Measurements from ENCODE around the gene SLC5A2.
A peak's percentile ranks its signal among the peaks of the same experiment; 100 is the strongest.

The SLC5A2 gene

GRCh38 chr16:31505483-31505882 lies 22.6 kb downstream of the SLC5A2 start:
- peaks cover 0 to 15% (median 7%) of the 10 kb centered on the region in 5 donors for H3K36me3 ChIP-seq (ENCODE audit: control insufficient read depth in 5 of 5, insufficient read depth in 5 of 5, low read length in 5 of 5)
- no peaks in the 10 kb centered on the region for H3K9me3 ChIP-seq (ENCODE audit: control insufficient read depth in 5 of 5, low read length in 5 of 5)
- no peak overlapping the region for H3K4me3 ChIP-seq (ENCODE audit: low read depth in 1 of 5, low read length in 5 of 5)
- peaks cover 6 to 43% (median 34%) of the 10 kb centered on the region in 5 donors for H3K4me1 ChIP-seq (ENCODE audit: control insufficient read depth in 5 of 5, insufficient read depth in 5 of 5, low read length in 5 of 5)
- no peaks in the 10 kb centered on the region for H3K27me3 ChIP-seq (ENCODE audit: control insufficient read depth in 5 of 5, insufficient read depth in 4 of 5, low read length in 5 of 5)
- no peak overlapping the region for H3K27ac ChIP-seq (ENCODE audit: low read depth, low read length)
- no peak overlapping the region for H3K9ac ChIP-seq (ENCODE audit: low read length in 5 of 5)

GRCh38 chr16:31507617-31507928 lies 24.6 kb downstream of the SLC5A2 start:
- peak overlapping the region; percentile 86 for H3K27ac ChIP-seq (ENCODE audit: low read depth, low read length)
- peak overlapping the region; percentile 93 to 98 (median 93) for H3K4me3 ChIP-seq (ENCODE audit: low read depth in 1 of 5, low read length in 5 of 5)
- peak overlapping the region; percentile 87 to 99 (median 98) for H3K9ac ChIP-seq (ENCODE audit: low read length in 5 of 5)
- peaks cover 6 to 43% (median 34%) of the 10 kb centered on the region in 5 donors for H3K4me1 ChIP-seq (ENCODE audit: control insufficient read depth in 5 of 5, insufficient read depth in 5 of 5, low read length in 5 of 5)
- no peaks in the 10 kb centered on the region for H3K27me3 ChIP-seq (ENCODE audit: control insufficient read depth in 5 of 5, insufficient read depth in 4 of 5, low read length in 5 of 5)
- no peaks in the 10 kb centered on the region for H3K9me3 ChIP-seq (ENCODE audit: control insufficient read depth in 5 of 5, low read length in 5 of 5)
- H3K36me3 ChIP-seq (ENCODE audit: control insufficient read depth in 5 of 5, insufficient read depth in 5 of 5, low read length in 5 of 5), result peaks cover 0 to 14% (median 5%) of the 10 kb centered on the region in 5 donors

GRCh38 chr16:31507929-31508705 lies 25.2 kb downstream of the SLC5A2 start, which contains the start of gene RUSF1:
TSS of gene RUSF1 (minus strand) at chr16:31508391. CDS start at chr16:31508373, 18 bp downstream.
- H3K27me3 ChIP-seq (ENCODE audit: control insufficient read depth in 5 of 5, insufficient read depth in 4 of 5, low read length in 5 of 5), result no peaks in the 10 kb centered on the region
- H3K4me3 ChIP-seq (ENCODE audit: low read depth in 1 of 5, low read length in 5 of 5), result peak within 1 kb of the TSS; percentile 93 to 98 (median 93)
- H3K36me3 ChIP-seq (ENCODE audit: control insufficient read depth in 5 of 5, insufficient read depth in 5 of 5, low read length in 5 of 5), result peaks cover 0 to 14% (median 5%) of the 10 kb centered on the region in 5 donors
- H3K27ac ChIP-seq (ENCODE audit: low read depth, low read length), result peak within 1 kb of the TSS; percentile 86
- H3K4me1 ChIP-seq (ENCODE audit: control insufficient read depth in 5 of 5, insufficient read depth in 5 of 5, low read length in 5 of 5), result peaks cover 6 to 43% (median 34%) of the 10 kb centered on the region in 5 donors
- no peaks in the 10 kb centered on the region for H3K9me3 ChIP-seq (ENCODE audit: control insufficient read depth in 5 of 5, low read length in 5 of 5)
- peak within 1 kb of the TSS; percentile 97 to 99 (median 98) for H3K9ac ChIP-seq (ENCODE audit: low read length in 5 of 5)

GRCh38 chr16:31508706-31509195 lies 25.8 kb downstream of the SLC5A2 start:
- Histone ChIP-seq H3K9me3 (ENCODE audit: control insufficient read depth in 5 of 5, low read length in 5 of 5) (no peaks in the 10 kb centered on the region), H3K27ac (ENCODE audit: low read depth, low read length) (peak overlapping the region; percentile 86), H3K27me3 (ENCODE audit: control insufficient read depth in 5 of 5, insufficient read depth in 4 of 5, low read length in 5 of 5) (no peaks in the 10 kb centered on the region), H3K4me3 (ENCODE audit: low read depth in 1 of 5, low read length in 5 of 5) (peak overlapping the region; percentile 83 to 98 (median 93)), H3K36me3 (ENCODE audit: control insufficient read depth in 5 of 5, insufficient read depth in 5 of 5, low read length in 5 of 5) (peaks cover 0 to 14% (median 5%) of the 10 kb centered on the region in 5 donors), H3K9ac (ENCODE audit: low read length in 5 of 5) (peak overlapping the region; percentile 97 to 99 (median 98)), H3K4me1 (ENCODE audit: control insufficient read depth in 5 of 5, insufficient read depth in 5 of 5, low read length in 5 of 5) (peaks cover 6 to 43% (median 34%) of the 10 kb centered on the region in 5 donors)

- H3K27ac ChIP-seq (ENCODE audit: low read depth, low read length), result no peak overlapping the region
- no peaks in the 10 kb centered on the region for H3K9me3 ChIP-seq (ENCODE audit: control insufficient read depth in 5 of 5, low read length in 5 of 5)
- H3K4me3 ChIP-seq (ENCODE audit: low read depth in 1 of 5, low read length in 5 of 5), result no peak overlapping the region
- H3K36me3 ChIP-seq (ENCODE audit: control insufficient read depth in 5 of 5, insufficient read depth in 5 of 5, low read length in 5 of 5), result no peaks in the 10 kb centered on the region
- H3K4me1 ChIP-seq (ENCODE audit: control insufficient read depth in 5 of 5, insufficient read depth in 5 of 5, low read length in 5 of 5), result peaks cover 0 to 15% (median 11%) of the 10 kb centered on the region in 5 donors
- H3K27me3 ChIP-seq (ENCODE audit: control insufficient read depth in 5 of 5, insufficient read depth in 4 of 5, low read length in 5 of 5), result no peaks in the 10 kb centered on the region
- no peak overlapping the region for H3K9ac ChIP-seq (ENCODE audit: low read length in 5 of 5)
Measured at GRCh38 chr16:31513126-31513525, 30.2 kb downstream of the SLC5A2 start.

GRCh38 chr16:31513884-31514283 lies 31.0 kb downstream of the SLC5A2 start:
- Histone ChIP-seq H3K4me3 (ENCODE audit: low read depth in 1 of 5, low read length in 5 of 5) (no peak overlapping the region), H3K27ac (ENCODE audit: low read depth, low read length) (no peak overlapping the region), H3K9me3 (ENCODE audit: control insufficient read depth in 5 of 5, low read length in 5 of 5) (no peaks in the 10 kb centered on the region), H3K9ac (ENCODE audit: low read length in 5 of 5) (no peak overlapping the region), H3K27me3 (ENCODE audit: control insufficient read depth in 5 of 5, insufficient read depth in 4 of 5, low read length in 5 of 5) (no peaks in the 10 kb centered on the region), H3K36me3 (ENCODE audit: control insufficient read depth in 5 of 5, insufficient read depth in 5 of 5, low read length in 5 of 5) (no peaks in the 10 kb centered on the region), H3K4me1 (ENCODE audit: control insufficient read depth in 5 of 5, insufficient read depth in 5 of 5, low read length in 5 of 5) (peaks cover 0 to 11% (median 8%) of the 10 kb centered on the region in 5 donors)

GRCh38 chr16:31517800-31518402 lies 35.0 kb downstream of the SLC5A2 start:
- Histone ChIP-seq H3K4me1 (ENCODE audit: control insufficient read depth in 5 of 5, insufficient read depth in 5 of 5, low read length in 5 of 5) (no peaks in the 10 kb centered on the region), H3K9ac (ENCODE audit: low read length in 5 of 5) (no peak overlapping the region), H3K27me3 (ENCODE audit: control insufficient read depth in 5 of 5, insufficient read depth in 4 of 5, low read length in 5 of 5) (peaks cover 0 to 6% (median 0%) of the 10 kb centered on the region in 5 donors), H3K36me3 (ENCODE audit: control insufficient read depth in 5 of 5, insufficient read depth in 5 of 5, low read length in 5 of 5) (no peaks in the 10 kb centered on the region), H3K9me3 (ENCODE audit: control insufficient read depth in 5 of 5, low read length in 5 of 5) (no peaks in the 10 kb centered on the region), H3K27ac (ENCODE audit: low read depth, low read length) (no peak overlapping the region), H3K4me3 (ENCODE audit: low read depth in 1 of 5, low read length in 5 of 5) (no peak overlapping the region)

GRCh38 chr16:31519759-31520431 lies 37.0 kb downstream of the SLC5A2 start:
- Histone ChIP-seq H3K4me1 (ENCODE audit: control insufficient read depth in 5 of 5, insufficient read depth in 5 of 5, low read length in 5 of 5) (no peaks in the 10 kb centered on the region), H3K27ac (ENCODE audit: low read depth, low read length) (no peak overlapping the region), H3K27me3 (ENCODE audit: control insufficient read depth in 5 of 5, insufficient read depth in 4 of 5, low read length in 5 of 5) (peaks cover 0 to 6% (median 0%) of the 10 kb centered on the region in 5 donors), H3K9me3 (ENCODE audit: control insufficient read depth in 5 of 5, low read length in 5 of 5) (no peaks in the 10 kb centered on the region), H3K36me3 (ENCODE audit: control insufficient read depth in 5 of 5, insufficient read depth in 5 of 5, low read length in 5 of 5) (no peaks in the 10 kb centered on the region), H3K4me3 (ENCODE audit: low read depth in 1 of 5, low read length in 5 of 5) (no peak overlapping the region), H3K9ac (ENCODE audit: low read length in 5 of 5) (no peak overlapping the region)

GRCh38 chr16:31521368-31521767 lies 38.4 kb downstream of the SLC5A2 start:
- no peak overlapping the region for H3K9ac ChIP-seq (ENCODE audit: low read length in 5 of 5)
- no peaks in the 10 kb centered on the region for H3K36me3 ChIP-seq (ENCODE audit: control insufficient read depth in 5 of 5, insufficient read depth in 5 of 5, low read length in 5 of 5)
- no peaks in the 10 kb centered on the region for H3K9me3 ChIP-seq (ENCODE audit: control insufficient read depth in 5 of 5, low read length in 5 of 5)
- H3K27me3 ChIP-seq (ENCODE audit: control insufficient read depth in 5 of 5, insufficient read depth in 4 of 5, low read length in 5 of 5), result peaks cover 0 to 6% (median 0%) of the 10 kb centered on the region in 5 donors
- no peak overlapping the region for H3K4me3 ChIP-seq (ENCODE audit: low read depth in 1 of 5, low read length in 5 of 5)
- H3K4me1 ChIP-seq (ENCODE audit: control insufficient read depth in 5 of 5, insufficient read depth in 5 of 5, low read length in 5 of 5), result no peaks in the 10 kb centered on the region
- H3K27ac ChIP-seq (ENCODE audit: low read depth, low read length), result no peak overlapping the region
